Kidney tubule cell (primary cell): ENCODE data around the gene PAGR1.

Source experiments
- DNase-seq: peaks from one replicate; pipeline ENCODE4 v3.0.0-alpha.2; 2018; ENCODE audit warnings: low spot score

Gene PAGR1

GRCh38 chr16:29837841-29838240 is 21.9 kb downstream of the PAGR1 start:
- DNase-seq, result no peak

GRCh38 chr16:29839822-29840221 is 23.9 kb downstream of the PAGR1 start:
- no peak for DNase-seq

- DNase-seq, result no peak
These were observed 24.3 kb downstream of the PAGR1 start for GRCh38 chr16:29840240-29840639.

- no peak for DNase-seq
These were observed 25.7 kb downstream of the PAGR1 start for GRCh38 chr16:29841631-29842030.

- no peak for DNase-seq
These were observed 26.9 kb downstream of the PAGR1 start for GRCh38 chr16:29842732-29843346.

- no peak for DNase-seq
These were observed 28.0 kb downstream of the PAGR1 start for GRCh38 chr16:29843931-29844330.

- DNase-seq, result no peak
These were observed 28.8 kb downstream of the PAGR1 start for GRCh38 chr16:29844575-29845331.

- DNase-seq, result no peak
These were observed 29.7 kb downstream of the PAGR1 start for GRCh38 chr16:29845656-29846055.

GRCh38 chr16:29848420-29849297 is 32.7 kb downstream of the PAGR1 start:
- peak; percentile 65 for DNase-seq

DNA sequence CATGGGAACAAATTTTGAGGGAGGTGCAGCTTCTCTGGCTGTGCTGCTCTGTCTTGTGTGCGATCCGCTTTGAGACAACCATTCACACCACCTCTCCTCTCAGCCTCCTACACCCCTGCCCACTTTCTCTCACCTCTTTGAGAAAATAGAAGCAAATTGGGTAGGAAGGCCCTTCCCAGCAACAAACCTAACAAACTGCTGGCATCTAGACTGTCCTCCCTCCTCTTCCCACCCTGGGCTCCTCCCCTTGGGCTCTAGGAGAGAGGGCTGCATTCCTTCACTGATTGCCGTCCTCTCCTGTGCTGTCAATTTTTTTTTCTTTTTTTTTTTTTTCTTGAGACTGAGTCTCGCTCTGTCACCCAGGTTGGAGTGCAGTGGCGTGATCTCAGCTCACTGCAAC is 33.6 kb downstream of the PAGR1 start:
- DNase-seq, result no peak

DNA sequence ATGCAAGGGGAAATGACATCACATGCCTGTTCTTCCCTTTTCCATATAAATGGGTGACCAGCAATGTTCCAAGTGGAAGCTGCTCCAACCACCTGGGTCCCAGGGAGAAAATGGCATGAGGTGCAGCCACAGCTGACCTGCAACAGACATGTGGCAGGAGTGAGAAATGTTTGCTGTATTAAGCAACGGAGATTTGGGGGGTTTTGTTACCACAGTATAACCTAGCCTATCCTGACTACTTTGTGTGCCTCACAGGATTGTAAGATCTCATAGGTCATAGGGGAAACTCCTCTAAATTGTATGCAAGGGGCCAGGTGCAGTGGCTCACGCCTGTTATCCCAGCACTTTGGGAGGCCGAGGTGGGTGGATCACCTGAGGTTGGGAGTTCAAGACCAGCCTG is 35.0 kb downstream of the PAGR1 start:
- no peak for DNase-seq

DNA sequence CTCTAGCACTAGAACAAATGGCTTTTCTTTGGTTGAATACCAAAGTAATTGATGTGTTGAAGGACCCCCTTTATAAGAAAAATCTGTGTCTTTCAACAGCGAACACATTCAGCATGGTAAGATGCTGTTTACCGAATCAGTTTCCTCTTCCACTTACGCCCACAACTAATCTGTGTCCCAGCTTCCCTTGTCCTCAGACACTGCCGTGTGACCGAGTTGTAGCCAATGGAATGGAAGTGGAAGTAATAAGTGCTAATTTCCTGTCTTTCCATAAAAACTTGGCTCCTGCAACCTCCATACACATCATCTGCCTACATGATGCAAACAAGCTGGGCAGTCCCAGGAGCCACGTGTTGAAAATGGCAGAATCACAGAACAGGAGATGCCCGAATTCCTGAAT is 36.7 kb downstream of the PAGR1 start:
- DNase-seq, result no peak

DNA sequence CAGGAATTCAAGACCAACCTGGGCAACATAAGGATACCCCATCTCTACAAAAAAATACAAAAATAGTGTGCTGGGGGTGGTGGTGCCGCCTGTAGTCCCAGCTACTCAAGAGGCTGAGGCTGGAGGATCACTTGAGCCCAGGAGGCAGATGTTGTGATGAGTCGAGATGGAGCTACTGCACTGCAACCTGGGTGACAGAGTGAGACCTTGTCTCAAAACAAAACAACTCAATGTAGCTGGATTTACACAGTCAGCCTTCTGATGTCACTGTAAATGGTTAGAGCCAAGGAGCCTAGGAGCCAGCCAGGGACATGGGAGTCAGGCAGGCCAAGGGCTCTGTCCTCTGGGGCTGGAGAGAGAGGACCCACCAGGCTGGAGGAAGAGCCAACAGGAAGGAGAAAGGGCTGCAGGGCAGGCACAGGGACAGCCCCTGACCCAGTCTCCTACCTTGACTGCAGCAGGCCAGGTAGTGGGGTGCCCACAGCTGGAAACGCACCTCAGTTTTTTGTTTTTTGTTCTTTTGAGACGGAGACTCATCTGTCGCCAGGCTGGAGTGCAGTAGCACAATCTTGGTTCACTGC is 38.7 kb downstream of the PAGR1 start:
- DNase-seq, result peak; percentile 24

DNA sequence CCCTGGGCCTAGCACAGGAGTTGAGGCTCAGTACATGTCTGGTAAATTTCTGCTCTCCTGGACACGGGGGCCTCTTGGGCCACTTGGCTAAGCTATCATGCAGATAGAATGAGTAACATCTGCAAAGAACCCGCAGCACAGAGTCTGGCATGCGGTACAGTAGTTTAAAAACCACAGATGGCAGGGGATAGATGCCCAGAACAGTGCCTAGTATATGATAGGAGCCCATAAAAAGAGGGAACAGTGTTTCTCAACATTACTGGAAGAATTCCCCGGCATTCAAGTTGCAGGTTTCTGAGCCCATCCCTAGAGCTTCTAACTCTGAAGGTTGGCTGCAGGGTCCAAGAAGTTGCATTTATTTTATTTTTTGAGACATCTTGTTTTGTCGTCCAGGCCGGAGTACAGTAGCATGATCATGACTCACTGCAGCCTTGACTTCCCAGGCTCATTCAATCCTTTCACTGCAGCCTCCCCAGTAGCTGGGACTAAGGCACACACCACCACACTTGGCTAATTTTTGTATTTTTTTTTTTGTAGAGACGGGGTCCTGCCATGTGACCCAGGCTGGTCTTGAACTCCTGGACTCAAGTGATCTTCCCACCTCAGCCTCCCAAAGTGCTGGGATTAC is 41.3 kb downstream of the PAGR1 start:
- peak; percentile 13 for DNase-seq

GRCh38 chr16:29858149-29858849 is 42.3 kb downstream of the PAGR1 start:
- DNase-seq, result no peak

- DNase-seq, result no peak
These were observed 43.0 kb downstream of the PAGR1 start for GRCh38 chr16:29858974-29859373.

- no peak for DNase-seq
These were observed 44.3 kb downstream of the PAGR1 start for GRCh38 chr16:29860218-29860617.

GRCh38 chr16:29862383-29862883 is 46.5 kb downstream of the PAGR1 start:
- peak; percentile 43 for DNase-seq

DNA sequence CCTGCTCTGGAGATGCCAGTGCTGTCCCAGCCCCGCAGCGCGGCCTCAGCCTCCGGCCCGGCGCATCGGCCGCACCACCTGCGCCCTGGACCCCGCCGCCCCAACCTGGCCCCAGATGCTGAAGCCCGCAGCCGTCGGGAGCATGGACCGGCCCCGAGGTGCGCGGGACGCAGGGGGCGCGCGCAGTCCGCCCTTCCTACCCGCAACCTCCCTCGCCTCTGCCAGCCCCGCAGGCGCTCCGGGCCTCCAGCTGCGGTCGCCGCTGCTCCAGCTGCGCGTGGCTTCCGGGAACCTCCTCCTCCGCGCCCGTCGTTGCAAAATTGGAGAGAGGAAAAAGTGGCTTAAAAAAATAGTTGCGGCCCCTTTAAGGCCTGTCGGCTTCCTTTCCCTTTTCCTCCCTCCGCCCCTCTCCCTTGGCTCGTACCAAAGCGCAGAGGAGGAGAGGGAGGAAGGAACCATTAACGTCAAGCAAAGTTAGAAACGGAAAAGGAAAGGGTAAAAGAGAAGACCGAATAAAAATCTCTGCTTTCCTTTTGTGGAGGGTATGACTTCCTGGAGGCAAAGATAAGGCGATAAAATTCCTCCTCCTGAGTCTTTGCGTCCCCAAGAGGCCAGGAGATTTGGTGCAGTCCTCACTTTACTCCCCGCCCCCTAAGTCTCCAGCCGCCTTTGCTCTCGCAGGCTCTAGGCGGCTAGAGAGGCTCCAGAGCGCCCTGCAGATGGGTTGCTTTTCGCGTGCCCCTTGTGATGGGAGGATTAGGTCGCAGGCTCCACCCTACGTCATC is 47.1 kb downstream of the PAGR1 start, which contains the start of gene CDIPT:
Gene CDIPT, minus strand, starts transcription at position 343 of the 785 bp plus-strand sequence. CDS start 369 bp downstream, outside the sequence.
- peak; percentile 96 for DNase-seq

DNA sequence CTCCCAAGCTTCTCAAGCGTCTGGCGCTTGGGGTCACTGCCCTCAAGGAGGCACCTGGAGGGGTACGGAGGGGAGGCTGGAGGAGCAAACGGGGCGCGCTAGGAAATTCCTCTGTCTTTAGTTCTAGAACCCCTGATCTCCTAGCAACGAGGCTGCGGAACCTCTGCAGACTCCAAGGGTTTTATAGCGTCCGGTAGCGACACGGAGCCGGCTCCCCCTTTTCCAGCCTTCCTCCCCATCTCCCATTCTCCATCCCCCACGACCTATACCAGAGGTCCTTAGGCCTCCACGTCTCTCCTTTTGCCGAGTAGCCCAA is 47.7 kb downstream of the PAGR1 start:
- no peak for DNase-seq
